Femur (tissue), 1 donor: Measurements from ENCODE around the gene TIMMDC1.

ENCODE experiments used
- DNase-seq: peaks from one replicate; pipeline ENCODE4 v3.0.0-alpha.2; 2017

Gene TIMMDC1, protein sequence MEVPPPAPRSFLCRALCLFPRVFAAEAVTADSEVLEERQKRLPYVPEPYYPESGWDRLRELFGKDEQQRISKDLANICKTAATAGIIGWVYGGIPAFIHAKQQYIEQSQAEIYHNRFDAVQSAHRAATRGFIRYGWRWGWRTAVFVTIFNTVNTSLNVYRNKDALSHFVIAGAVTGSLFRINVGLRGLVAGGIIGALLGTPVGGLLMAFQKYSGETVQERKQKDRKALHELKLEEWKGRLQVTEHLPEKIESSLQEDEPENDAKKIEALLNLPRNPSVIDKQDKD

DNA sequence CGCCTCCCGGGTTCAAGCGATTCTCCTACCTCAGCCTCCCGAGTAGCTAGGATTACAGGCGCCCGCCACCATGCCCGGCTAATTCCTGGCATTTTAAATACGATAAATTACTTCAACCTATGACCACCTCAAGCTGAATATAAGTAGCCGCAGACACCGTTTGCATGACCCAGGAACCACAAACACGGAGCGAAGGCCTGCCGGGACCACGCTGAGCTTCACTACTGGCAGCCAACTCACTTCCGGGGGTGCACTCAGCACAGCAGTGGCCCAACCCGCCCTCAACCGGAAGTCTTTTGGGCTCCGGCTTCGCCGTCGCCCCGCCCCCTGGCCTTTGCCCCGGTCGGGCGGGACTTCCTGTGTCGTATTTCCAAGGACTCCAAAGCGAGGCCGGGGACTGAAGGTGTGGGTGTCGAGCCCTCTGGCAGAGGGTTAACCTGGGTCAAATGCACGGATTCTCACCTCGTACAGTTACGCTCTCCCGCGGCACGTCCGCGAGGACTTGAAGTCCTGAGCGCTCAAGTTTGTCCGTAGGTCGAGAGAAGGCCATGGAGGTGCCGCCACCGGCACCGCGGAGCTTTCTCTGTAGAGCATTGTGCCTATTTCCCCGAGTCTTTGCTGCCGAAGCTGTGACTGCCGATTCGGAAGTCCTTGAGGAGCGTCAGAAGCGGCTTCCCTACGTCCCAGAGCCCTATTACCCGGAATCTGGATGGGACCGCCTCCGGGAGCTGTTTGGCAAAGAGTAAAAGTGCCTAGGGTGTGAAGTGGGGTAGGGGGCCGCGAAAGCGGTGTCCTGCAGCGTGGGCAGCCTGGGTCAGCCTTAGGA is at the start of gene TIMMDC1:
TSS of gene TIMMDC1 (plus strand) at position 362 of the 826 bp plus-strand sequence. CDS start at position 549, 187 bp downstream.
- DNase-seq: peak; percentile 99

- no peak for DNase-seq
Observed at GRCh38 chr3:119453822-119454221, 44.5 kb upstream of the TIMMDC1 start.

GRCh38 chr3:119456469-119456868 is 41.9 kb upstream of the TIMMDC1 start:
- DNase-seq: no peak

DNA sequence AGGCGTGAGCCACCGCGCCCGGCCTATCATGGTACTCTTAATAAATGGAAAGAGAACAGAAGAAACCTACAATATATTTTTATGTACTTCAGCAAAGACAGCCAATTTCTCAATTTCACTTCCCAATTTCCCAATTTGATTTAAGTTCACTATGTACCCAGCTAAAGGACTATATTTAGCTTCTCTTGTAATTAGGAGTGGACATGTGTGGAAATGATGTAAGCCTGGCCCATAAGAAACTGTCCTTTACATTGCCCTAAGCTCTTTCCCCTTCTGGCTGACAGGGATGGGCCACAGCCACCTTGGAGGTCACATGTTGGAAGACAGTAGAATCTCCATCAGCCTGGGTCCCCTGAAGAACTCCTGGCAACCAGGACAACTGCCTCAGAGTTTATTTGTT is 41.1 kb upstream of the TIMMDC1 start:
- DNase-seq: no peak

DNA sequence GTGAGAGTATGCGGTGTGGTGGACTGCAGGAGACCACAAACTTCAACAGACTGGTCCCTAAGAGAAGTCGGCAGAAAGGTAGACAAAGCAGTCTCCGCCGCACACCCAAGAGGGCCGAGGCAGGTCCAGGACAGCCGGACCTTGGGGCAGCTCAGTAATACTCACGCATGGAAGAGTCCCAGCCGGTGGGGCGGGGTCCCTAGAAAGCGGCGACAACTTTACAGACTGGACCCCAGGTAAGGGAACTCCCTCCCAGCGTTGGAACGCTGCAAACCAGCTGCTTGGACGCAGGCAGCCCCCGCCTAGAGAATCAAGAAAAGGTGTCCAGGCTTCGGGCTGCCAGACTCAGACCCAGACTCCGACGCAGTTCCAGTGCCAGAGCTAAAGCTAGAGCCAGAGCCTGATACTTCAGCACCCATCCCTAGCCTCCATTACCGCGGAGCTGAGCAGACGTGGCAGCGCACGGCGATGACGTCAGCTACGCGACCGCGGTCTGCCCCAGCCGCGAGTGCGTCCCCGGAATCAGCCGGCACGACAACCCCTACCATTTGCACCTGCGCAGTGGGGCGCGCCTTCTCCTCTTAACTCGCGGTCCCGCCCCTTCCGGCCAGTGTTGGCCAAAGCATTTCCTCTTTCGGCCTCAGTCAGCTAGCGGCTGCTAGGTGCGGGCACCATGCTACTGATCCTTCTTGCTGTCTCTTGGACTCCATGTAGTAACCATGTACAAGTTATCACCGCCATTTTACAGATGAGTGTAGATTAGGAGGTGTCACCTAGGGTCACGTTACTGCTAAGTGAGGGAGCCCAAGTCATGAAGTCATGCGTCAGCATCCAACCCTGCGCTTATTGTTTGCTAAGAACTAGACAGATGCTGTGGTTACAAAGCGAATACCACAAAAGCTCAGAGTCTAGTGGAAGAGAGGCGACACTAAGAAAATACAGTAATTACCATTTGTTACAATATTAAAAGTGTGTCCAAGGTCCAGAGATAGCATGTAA is 34.9 kb upstream of the TIMMDC1 start, which contains the start of gene TMEM39A:
TSS of gene TMEM39A (minus strand) at position 445 of the 999 bp plus-strand sequence. CDS start 1,541 bp downstream, outside the sequence.
- DNase-seq: peak; percentile 100

DNA sequence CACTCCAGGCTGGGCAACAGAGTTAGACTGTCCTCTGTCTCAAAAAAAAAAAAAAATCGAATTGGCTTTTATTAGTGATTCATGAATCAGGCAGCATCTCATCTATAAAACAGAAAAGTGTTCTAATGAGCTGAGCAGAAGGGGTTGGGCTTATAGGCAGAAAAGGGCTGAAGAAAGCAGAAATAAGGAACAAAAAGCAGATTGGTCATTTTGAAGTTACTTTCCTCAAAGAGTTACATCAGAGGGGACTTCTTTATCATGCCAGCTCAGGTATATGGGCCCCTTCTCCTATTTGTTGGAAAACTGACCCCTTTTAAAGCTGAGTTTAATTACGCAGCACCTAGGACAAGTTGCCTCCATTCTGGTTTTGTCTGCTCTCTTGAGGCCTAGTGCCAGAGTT is 30.3 kb upstream of the TIMMDC1 start:
- no peak for DNase-seq

DNA sequence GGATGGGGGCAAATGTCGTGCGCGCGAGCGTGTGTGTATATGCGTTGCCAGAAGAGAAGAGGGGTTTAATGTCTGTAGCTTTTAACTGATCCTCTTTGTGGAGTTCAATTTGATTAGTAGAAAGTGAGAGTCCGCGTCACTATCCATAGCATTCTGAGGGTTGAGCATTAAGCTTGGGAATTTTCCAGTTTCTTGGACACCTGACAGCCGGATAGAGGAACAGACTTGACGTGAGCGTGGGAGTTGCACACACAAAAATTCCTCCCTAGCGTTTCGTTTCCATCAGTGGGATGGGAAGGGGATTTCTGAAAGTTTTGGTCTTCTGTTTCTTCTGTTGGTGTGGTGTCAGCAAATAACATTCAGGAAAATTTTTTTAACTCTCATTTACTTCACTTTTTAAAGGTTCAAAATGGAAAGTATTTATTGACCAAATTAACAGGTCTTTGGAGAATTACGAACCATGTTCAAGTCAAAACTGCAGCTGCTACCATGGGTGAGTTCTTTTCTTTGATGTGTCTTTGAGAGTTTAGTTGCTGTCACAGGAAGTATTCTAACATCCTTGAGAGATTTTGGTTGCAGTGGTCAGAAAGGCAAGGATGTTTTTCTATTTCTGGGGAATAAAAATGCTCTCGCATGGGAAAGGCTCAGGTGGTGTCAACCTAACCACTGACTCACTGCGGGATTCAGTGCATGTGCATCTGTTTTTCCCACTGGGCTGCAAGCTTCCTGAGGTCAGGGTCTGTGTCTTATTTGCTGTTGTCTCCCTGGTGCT is 28.7 kb upstream of the TIMMDC1 start:
- no peak for DNase-seq

DNA sequence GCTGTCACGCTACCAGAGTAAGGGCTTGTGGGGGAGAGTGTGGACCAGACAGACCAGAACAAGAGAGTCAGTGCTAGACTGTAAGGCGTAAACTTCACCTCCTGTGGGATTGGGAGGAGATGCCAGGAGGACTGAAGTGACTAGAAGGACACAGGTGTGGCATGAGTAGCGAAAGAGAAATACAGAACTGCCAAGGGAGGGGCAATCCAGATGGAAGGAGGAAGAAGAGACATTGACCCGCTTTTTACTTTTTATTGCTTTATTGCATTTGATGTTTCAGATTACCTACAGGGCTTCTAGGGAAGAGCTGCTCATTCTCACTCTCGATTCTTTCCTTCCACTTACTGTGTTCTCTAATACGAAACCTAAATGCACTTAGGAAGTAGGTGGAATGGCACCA is 27.5 kb upstream of the TIMMDC1 start:
- no peak for DNase-seq

GRCh38 chr3:119481079-119481478 is 17.3 kb upstream of the TIMMDC1 start:
- DNase-seq: no peak

- no peak for DNase-seq
Observed at GRCh38 chr3:119483101-119483500, 15.2 kb upstream of the TIMMDC1 start.

GRCh38 chr3:119485563-119485962 is 12.8 kb upstream of the TIMMDC1 start:
- no peak for DNase-seq

DNA sequence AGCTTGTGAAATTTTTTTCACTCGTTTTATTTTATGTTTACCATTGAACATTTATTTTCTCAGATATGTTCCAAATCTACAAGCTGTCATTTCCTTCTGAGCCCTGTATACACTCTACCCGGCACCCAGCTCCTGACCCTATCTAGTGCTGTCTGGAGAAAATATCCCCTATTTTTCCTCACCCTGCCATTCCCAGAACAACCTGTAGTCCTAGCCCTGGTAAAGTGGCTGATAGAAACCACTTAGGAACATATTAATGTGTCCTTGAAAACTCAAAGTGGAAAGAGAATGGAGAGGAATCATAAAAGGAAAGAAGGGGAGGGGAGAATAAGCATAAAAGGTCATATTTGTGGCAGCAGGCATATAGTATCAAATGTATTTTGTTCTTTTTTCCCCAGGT is 8.2 kb upstream of the TIMMDC1 start:
- no peak for DNase-seq

GRCh38 chr3:119492128-119492527 is 6.2 kb upstream of the TIMMDC1 start:
- DNase-seq: no peak

DNA sequence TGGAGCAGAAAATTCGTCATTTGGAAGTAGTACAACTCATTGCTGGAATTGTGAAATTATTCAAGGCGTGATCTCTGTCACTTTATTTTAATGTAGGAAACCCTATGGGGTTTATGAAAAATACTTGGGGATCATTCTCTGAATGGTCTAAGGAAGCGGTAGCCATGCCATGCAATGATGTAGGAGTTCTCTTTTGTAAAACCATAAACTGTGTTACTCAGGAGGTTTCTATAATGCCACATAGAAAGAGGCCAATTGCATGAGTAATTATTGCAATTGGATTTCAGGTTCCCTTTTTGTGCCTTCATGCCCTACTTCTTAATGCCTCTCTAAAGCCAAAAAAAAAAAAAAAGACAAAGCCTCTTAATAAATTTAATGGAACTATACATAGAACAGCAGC is 5.5 kb upstream of the TIMMDC1 start:
- DNase-seq: no peak

DNA sequence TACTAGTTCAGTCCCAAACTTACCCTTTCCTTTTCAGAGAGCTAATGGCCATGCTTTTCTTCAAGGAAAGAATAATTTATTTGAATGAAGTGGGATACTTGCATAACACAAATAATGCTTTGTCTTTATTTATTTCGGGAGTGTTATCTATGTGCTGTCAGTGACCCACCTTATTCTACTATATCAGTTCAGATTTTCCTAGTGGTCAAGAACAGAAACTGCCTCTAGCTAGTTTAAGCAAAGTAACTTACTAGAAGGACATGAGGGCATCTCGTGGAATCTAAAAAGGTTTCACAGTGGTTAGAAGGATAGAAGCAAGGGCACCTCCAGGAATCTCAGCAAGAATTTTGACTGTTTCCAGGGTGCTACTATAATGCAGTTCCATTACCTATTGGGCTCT is 3.8 kb upstream of the TIMMDC1 start:
- DNase-seq: no peak

GRCh38 chr3:119497820-119498185 is 544 bp upstream of the TIMMDC1 start:
- peak; percentile 39 for DNase-seq

DNA sequence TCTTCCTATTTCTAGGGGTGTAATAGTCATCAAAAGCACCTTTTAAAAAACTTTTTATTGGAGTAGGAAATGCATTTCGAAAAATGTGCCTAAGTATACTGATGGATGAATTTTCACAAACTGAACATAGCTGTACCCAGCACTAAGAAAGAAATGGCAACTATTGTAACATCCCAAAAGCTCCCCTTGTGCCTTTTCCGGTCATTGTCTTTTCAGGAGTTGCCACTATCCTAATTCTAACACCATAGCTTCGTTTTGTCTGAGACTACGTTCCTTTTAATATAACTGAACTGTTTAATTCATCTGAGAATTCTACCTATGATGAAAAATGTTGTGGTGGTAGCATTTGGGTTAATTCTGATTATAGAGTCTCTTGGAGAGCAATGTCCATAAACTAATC is 1.9 kb downstream of the TIMMDC1 start:
- DNase-seq: no peak

DNA sequence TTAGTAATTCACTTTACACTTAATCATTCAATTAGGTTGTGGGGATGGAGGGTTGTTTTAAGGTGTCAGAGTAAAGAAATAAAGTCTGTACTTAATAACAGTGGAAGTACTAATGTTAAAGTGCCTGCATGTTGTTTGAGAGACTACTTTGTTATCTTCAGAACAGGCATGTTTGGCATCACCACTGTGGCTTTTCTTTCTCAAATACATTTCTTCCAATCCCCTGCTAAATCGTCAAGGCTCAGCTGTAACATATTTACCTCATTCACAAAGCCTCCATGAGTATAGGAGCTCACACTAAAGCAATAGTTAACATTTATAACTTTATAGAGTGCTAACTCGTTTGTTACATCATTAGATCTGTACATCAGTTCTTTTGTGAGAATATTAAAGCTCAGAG is 2.6 kb downstream of the TIMMDC1 start:
- DNase-seq: no peak

- no peak for DNase-seq
Observed at GRCh38 chr3:119506631-119507030, 8.3 kb downstream of the TIMMDC1 start.

DNA sequence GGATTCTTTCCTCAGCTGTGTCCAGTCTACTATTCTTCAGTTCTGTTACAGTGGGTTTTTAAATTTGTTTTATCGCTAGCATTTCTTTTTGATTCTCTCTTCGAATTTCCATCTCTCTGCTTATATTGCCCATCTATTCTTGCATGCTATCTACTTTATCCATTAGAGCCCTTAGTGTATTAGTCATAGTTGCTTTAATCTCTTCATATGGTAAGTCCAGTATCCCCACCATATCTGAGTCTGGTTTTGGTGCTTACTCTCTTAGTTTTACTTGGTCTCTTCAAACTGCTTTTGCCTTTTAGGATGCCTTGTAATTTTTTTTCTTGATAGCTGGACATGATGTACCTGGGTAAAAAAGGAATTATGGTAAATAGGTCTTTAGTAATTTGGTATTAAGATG is 9.1 kb downstream of the TIMMDC1 start:
- DNase-seq: no peak

DNA sequence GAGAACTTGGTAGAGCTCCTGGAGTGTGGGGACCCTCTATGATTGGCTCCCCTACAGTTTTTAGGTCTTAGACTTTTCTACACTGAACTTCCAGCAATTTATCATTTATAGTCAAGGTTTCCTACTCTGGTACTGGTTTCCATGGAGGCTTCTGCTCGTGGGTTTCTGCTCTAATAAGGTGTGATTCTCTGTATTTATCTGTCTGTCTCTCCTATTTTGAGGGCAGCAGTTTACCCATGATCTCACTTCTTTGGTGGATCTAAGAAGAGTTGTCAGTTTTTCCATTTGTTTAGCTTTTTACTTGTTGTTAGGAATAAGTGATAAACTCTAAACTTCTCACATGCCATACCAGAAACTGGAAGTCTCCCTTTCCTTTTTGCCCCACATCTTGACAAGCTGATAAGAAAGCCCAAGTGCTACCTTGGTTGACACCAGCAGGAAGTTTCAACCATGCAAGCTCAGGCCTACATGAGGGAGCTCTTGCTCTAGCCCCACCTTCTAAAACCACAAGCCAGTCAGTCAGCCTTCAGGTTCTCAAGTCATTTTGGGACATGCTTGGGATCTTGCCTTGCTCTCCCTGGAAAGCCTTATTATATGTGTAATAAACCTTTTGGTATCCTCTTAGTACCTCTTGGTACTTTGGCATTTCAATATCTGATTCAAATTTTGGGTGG is 10.0 kb downstream of the TIMMDC1 start:
- no peak for DNase-seq

DNA sequence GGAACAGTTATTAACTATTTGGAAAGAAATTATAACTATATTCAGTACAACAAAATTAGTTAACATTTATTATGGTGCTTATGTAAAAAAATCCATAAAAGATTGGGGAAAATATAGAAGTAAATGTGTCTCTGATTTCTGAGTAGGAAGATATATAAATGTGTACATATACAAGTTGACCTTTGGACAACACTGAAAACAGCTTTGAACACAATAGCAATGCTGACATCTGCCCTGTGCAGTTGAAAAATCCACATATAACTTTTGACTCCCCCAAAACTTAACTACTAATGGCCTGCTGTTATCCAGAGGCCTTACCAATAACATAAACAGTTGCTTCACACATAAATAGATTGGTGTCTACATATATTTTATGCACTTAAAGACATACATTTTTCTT is 12.3 kb downstream of the TIMMDC1 start:
- no peak for DNase-seq
